ENCODE measurements around the gene BCS1L. TPM values are rescaled to one million over a fixed set of nuclear protein-coding genes. Genes with fewer than 3 reads are reported as not detected.
A peak's percentile ranks its signal among the peaks of the same experiment; 100 is the strongest.

Gene BCS1L
- total and polyA plus RNA-seq, 7 experiments from 2014 or later: 15.5 to 62.0 (median 27.6) TPM

DNA sequence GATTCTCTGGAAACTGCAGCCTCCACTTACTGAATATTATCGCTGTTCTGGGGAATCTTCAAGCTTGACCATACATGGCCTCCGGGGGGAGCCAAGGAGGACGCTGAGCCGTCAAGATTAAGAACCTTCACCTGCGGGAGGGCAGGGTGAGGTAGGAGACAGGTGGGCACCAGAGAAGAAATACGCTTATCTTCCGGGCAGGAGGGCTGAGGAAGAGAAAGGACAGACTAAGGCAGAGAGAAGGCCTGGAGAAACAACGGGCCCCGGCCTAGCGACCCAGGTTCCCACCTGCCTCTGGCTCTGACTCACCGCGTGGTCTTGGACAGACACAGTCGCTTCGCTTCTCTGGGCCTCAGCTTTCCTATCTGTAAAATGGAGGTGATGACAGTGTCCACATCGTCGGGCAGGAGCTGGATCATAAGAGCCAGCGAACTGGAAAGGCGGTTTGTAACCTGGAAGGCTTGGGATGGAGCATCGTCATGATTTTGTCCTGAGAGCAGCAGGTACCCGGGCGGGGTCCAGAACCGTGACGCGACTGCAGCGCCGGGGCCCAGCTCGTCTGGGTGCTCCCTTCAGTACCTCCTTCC, 719 bp upstream of the BCS1L start:
- no peaks in the 10 kb centered on the region for H3K27me3 ChIP-seq (ENCODE audit: control insufficient read depth in 2 of 2, insufficient read depth in 2 of 2, low read length in 2 of 2)

DNA sequence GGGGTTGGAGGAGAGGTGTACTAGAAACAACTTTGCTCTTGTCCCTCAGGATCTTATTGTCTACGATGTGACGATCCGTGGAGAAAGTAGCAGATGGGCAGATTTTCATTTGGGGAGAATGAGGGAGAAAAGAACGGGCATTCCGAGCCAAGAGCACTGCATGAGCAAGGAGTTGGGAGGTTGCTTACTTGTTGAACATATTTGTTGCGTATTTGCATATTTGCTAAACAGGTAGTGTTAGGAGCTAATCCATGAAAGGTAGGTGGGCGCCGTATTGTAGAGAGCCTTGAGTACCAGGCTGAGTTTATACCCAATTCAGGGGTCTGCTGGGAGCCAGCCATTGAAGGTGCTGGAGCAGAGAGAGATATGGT, 490 bp downstream of the BCS1L start:
- ChIA-PET CTCF (interaction anchor here (0.5 to 3.4 kb wide), 8 partner anchors 12 to 387 kb away, joined by 3 to 11 read pairs (median 4); partner anchors contain the start of genes RNF25 and STK36), POLR2A (interaction anchor here (0.7 to 4.2 kb wide), 11 partner anchors 10 to 342 kb away, joined by 3 to 69 read pairs (median 4); partner anchors contain the start of genes CTDSP1, RNF25 and STK36)
- Mint-ChIP-seq H3K27ac (peak overlapping the region; percentile 74 to 96 (median 93)), H3K36me3 (peaks cover 0 to 29% (median 5%) of the 10 kb centered on the region in 5 donors), H3K27me3 (no peaks in the 10 kb centered on the region), H3K4me1 (peaks cover 25 to 45% (median 38%) of the 10 kb centered on the region in 7 donors), H3K9me3 (no peaks in the 10 kb centered on the region), H3K4me3 (peak overlapping the region; percentile 90 to 99 (median 98))
- ATAC-seq (no peak), DNase-seq (no peak)
- H3K9me3 ChIP-seq (ENCODE audit: control insufficient read depth in 2 of 3, low read length in 3 of 3): no peaks in the 10 kb centered on the region
- H3K27ac ChIP-seq (ENCODE audit: low read depth, low read length): peak overlapping the region; percentile 80
- no peaks in the 10 kb centered on the region for H3K27me3 ChIP-seq (ENCODE audit: control insufficient read depth in 2 of 2, insufficient read depth in 2 of 2, low read length in 2 of 2)
- H3K4me1 ChIP-seq (ENCODE audit: control insufficient read depth in 2 of 2, insufficient read depth in 2 of 2, low read length in 2 of 2): peaks cover 7 to 15% of the 10 kb centered on the region in 2 donors
- H3K4me3 ChIP-seq (ENCODE audit: low read length): peak overlapping the region; percentile 83
- H3K36me3 ChIP-seq (ENCODE audit: control insufficient read depth in 2 of 3, insufficient read depth in 3 of 3, low read length in 3 of 3): peaks cover 9 to 56% (median 13%) of the 10 kb centered on the region in 3 experiments
- intact Hi-C loops (cut with micrococcal nuclease): loop anchor here (1.0 to 5.0 kb wide), 16 partner anchors 12 to 728 kb away; partner anchors contain the start of genes AAMP (in 2 of the 2), CNOT9 (in 2 of the 2), PNKD (in 2 of the 2) and RNF25 (in 2 of the 2)

More for the DNA sequence above, 719 bp upstream of the BCS1L start:
- Histone ChIP-seq H3K9me3 (ENCODE audit: control insufficient read depth in 2 of 3, low read length in 3 of 3) (no peaks in the 10 kb centered on the region), H3K27ac (ENCODE audit: low read depth, low read length) (peak overlapping the region; percentile 80), H3K4me3 (ENCODE audit: low read length) (peak overlapping the region; percentile 83), H3K36me3 (ENCODE audit: control insufficient read depth in 2 of 3, insufficient read depth in 3 of 3, low read length in 3 of 3) (peaks cover 9 to 55% (median 21%) of the 10 kb centered on the region in 3 experiments), H3K4me1 (ENCODE audit: control insufficient read depth in 2 of 2, insufficient read depth in 2 of 2, low read length in 2 of 2) (peaks cover 7 to 15% of the 10 kb centered on the region in 2 donors)
- Mint-ChIP-seq H3K4me3 (peak overlapping the region; percentile 90 to 99 (median 98)), H3K27me3 (no peaks in the 10 kb centered on the region), H3K27ac (peak overlapping the region; percentile 74 to 96 (median 93)), H3K4me1 (peaks cover 25 to 45% (median 38%) of the 10 kb centered on the region in 7 donors), H3K36me3 (peaks cover 0 to 22% (median 4%) of the 10 kb centered on the region in 5 donors), H3K9me3 (no peaks in the 10 kb centered on the region)
- ATAC-seq (peak; percentile 26), DNase-seq (peak in 6 of 9 donors; percentile 3 to 41 (median 12))
- ChIA-PET POLR2A (interaction anchor here (1.0 to 4.2 kb wide), 9 partner anchors 8 to 341 kb away, joined by 3 to 69 read pairs (median 4); partner anchors contain the start of genes CTDSP1, RNF25 and STK36), CTCF (interaction anchor here (0.6 to 3.4 kb wide), 8 partner anchors 10 to 235 kb away, joined by 3 to 11 read pairs (median 6); partner anchors contain the start of genes RNF25 and STK36)
- intact Hi-C loops (cut with micrococcal nuclease): loop anchor here (1.0 to 5.0 kb wide), 16 partner anchors 14 to 730 kb away; partner anchors contain the start of genes AAMP (in 2 of the 2), CNOT9 (in 2 of the 2), PNKD (in 2 of the 2) and RNF25 (in 2 of the 2)

DNA sequence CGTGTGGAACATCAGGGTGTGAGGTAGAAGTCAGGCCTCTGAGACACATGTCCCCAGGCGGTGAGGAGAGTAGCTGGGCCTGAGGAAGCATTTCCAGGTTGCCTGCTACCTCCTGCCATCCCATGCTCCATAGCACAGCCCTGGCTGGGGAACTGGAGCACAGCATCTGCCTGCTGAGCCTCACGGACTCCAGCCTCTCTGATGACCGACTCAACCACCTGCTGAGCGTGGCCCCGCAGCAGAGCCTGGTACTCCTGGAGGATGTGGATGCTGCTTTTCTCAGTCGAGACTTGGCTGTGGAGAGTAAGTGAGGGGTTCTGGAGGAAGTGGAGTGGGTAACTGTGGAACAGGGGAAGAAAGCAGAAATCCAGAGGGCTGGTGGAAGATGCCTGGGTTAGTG, 2.9 kb downstream of the BCS1L start:
- peaks cover 4 to 34% (median 11%) of the 10 kb centered on the region in 5 donors for H3K36me3 Mint-ChIP-seq
- intact Hi-C loops (cut with micrococcal nuclease): no loop called here
- Histone ChIP-seq H3K27ac (ENCODE audit: low read depth, low read length) (no peak overlapping the region), H3K4me1 (ENCODE audit: control insufficient read depth in 2 of 2, insufficient read depth in 2 of 2, low read length in 2 of 2) (peaks cover 7 to 15% of the 10 kb centered on the region in 2 donors), H3K36me3 (ENCODE audit: control insufficient read depth in 2 of 3, insufficient read depth in 3 of 3, low read length in 3 of 3) (peaks cover 10 to 58% (median 13%) of the 10 kb centered on the region in 3 experiments), H3K9me3 (ENCODE audit: control insufficient read depth in 2 of 3, low read length in 3 of 3) (no peaks in the 10 kb centered on the region), H3K27me3 (ENCODE audit: control insufficient read depth in 2 of 2, insufficient read depth in 2 of 2, low read length in 2 of 2) (no peaks in the 10 kb centered on the region), H3K4me3 (ENCODE audit: low read length) (no peak overlapping the region)
- no peak for ATAC-seq
- no peak overlapping the region for H3K27ac Mint-ChIP-seq
- POLR2A ChIA-PET: no interaction called here
- peaks cover 21 to 36% (median 30%) of the 10 kb centered on the region in 7 donors for H3K4me1 Mint-ChIP-seq
- CTCF ChIA-PET: no interaction called here
- H3K4me3 Mint-ChIP-seq: no peak overlapping the region
- no peaks in the 10 kb centered on the region for H3K9me3 Mint-ChIP-seq
- no peaks in the 10 kb centered on the region for H3K27me3 Mint-ChIP-seq
- DNase-seq: no peak

DNA sequence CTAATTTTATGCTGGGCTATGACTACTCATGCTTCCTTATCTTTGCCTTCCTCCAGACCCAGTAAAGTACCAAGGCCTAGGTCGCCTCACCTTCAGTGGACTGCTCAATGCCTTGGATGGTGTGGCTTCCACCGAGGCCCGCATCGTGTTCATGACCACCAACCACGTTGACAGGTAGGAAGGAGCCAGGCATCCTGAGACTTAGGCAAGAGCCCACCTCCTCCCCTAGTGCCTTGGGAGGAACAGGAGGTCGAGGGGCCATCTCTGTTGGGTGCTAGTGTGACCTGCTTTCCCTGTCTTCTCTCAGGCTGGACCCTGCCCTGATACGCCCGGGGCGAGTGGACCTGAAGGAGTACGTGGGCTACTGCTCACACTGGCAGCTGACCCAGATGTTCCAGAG, 3.3 kb downstream of the BCS1L start:
- Histone ChIP-seq H3K9me3 (ENCODE audit: control insufficient read depth in 2 of 3, low read length in 3 of 3) (no peaks in the 10 kb centered on the region), H3K36me3 (ENCODE audit: control insufficient read depth in 2 of 3, insufficient read depth in 3 of 3, low read length in 3 of 3) (peaks cover 10 to 62% (median 13%) of the 10 kb centered on the region in 3 experiments), H3K27me3 (ENCODE audit: control insufficient read depth in 2 of 2, insufficient read depth in 2 of 2, low read length in 2 of 2) (no peaks in the 10 kb centered on the region), H3K4me1 (ENCODE audit: control insufficient read depth in 2 of 2, insufficient read depth in 2 of 2, low read length in 2 of 2) (peaks cover 7 to 15% of the 10 kb centered on the region in 2 donors), H3K4me3 (ENCODE audit: low read length) (no peak overlapping the region), H3K27ac (ENCODE audit: low read depth, low read length) (no peak overlapping the region)
- DNase-seq (no peak), ATAC-seq (no peak)
- Mint-ChIP-seq H3K27ac (no peak overlapping the region), H3K4me3 (no peak overlapping the region), H3K36me3 (peaks cover 0 to 29% (median 11%) of the 10 kb centered on the region in 5 donors), H3K27me3 (no peaks in the 10 kb centered on the region), H3K4me1 (peaks cover 18 to 33% (median 26%) of the 10 kb centered on the region in 7 donors), H3K9me3 (no peaks in the 10 kb centered on the region)
- intact Hi-C loops (cut with micrococcal nuclease): no loop called here
- ChIA-PET CTCF (interaction anchor here (1.0 kb wide), 1 partner anchor 9 kb away, joined by 4 read pairs; the partner anchor contains the start of genes RNF25 and STK36), POLR2A (interaction anchor here (0.9 kb wide), 1 partner anchor 9 kb away, joined by 3 read pairs; the partner anchor contains the start of genes RNF25 and STK36)

DNA sequence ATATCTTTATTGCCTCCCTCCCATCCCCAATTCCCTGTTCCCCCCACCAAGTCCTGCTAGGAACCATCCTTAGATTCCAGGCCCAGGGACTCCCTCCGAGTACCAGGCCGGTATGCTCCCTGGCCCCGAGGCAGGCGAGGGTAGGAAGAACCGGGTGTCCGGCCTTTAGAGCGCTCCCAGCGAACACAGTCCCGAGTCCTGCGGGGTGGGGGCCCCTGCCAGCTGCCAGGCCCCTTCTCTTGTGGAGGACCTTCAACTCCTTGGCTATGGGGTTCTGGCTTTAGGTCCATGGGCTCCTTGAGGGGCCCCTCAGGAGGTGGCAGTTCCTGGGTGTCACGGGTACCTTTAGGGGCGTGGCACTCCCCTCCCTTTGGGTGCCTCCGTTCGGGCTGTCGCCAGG, 4.4 kb downstream of the BCS1L start:
- no peak for DNase-seq
- intact Hi-C loops (cut with micrococcal nuclease): no loop called here
- no peaks in the 10 kb centered on the region for H3K27me3 ChIP-seq (ENCODE audit: control insufficient read depth in 2 of 2, insufficient read depth in 2 of 2, low read length in 2 of 2)
- ChIA-PET CTCF (no interaction called here), POLR2A (interaction anchor here (1.3 kb wide), 1 partner anchor 14 kb away, joined by 4 read pairs; no protein-coding TSS in a partner anchor)
- peaks cover 0 to 33% (median 11%) of the 10 kb centered on the region in 5 donors for H3K36me3 Mint-ChIP-seq
- no peak for ATAC-seq
- H3K4me3 Mint-ChIP-seq: no peak overlapping the region
- no peaks in the 10 kb centered on the region for H3K9me3 ChIP-seq (ENCODE audit: control insufficient read depth in 2 of 3, low read length in 3 of 3)
- H3K9me3 Mint-ChIP-seq: no peaks in the 10 kb centered on the region
- peaks cover 10 to 22% (median 16%) of the 10 kb centered on the region in 7 donors for H3K4me1 Mint-ChIP-seq
- no peak overlapping the region for H3K27ac ChIP-seq (ENCODE audit: low read depth, low read length)
- H3K27ac Mint-ChIP-seq: no peak overlapping the region
- peaks cover 0 to 7% of the 10 kb centered on the region in 2 donors for H3K4me1 ChIP-seq (ENCODE audit: control insufficient read depth in 2 of 2, insufficient read depth in 2 of 2, low read length in 2 of 2)
- H3K4me3 ChIP-seq (ENCODE audit: low read length): no peak overlapping the region
- peaks cover 10 to 72% (median 13%) of the 10 kb centered on the region in 3 experiments for H3K36me3 ChIP-seq (ENCODE audit: control insufficient read depth in 2 of 3, insufficient read depth in 3 of 3, low read length in 3 of 3)
- H3K27me3 Mint-ChIP-seq: no peaks in the 10 kb centered on the region

DNA sequence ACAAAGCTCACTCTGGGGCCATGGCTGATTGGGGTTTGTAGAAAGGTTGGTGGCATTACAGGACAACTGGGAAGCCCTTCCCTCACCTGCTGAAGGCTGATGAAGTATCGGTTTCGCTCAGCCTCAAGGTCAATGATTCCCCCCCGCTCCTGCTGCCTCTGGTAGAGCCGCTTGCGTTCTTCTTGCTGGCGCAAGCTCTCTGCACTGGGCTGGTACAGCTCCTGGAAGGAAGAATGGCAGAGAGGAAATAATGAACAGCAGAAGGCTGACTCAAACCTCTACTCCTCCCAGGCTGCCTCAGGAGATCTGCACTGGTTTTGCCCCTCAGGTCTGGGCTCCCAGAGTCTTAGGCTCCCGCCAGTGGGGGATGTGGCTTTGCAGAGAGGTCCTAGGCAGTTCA, 5.2 kb downstream of the BCS1L start:
- H3K36me3 ChIP-seq (ENCODE audit: control insufficient read depth in 2 of 3, insufficient read depth in 3 of 3, low read length in 3 of 3): peaks cover 10 to 66% (median 13%) of the 10 kb centered on the region in 3 experiments

More for the DNA sequence above, 5.2 kb downstream of the BCS1L start:
- intact Hi-C loops (cut with micrococcal nuclease): no loop called here
- H3K4me1 ChIP-seq (ENCODE audit: control insufficient read depth in 2 of 2, insufficient read depth in 2 of 2, low read length in 2 of 2): peaks cover 0 to 7% of the 10 kb centered on the region in 2 donors
- ChIA-PET CTCF (no interaction called here), POLR2A (no interaction called here)
- H3K4me3 ChIP-seq (ENCODE audit: low read length): no peak overlapping the region
- Mint-ChIP-seq H3K4me1 (peaks cover 8 to 19% (median 9%) of the 10 kb centered on the region in 7 donors), H3K36me3 (peaks cover 0 to 30% (median 11%) of the 10 kb centered on the region in 5 donors), H3K27me3 (no peaks in the 10 kb centered on the region), H3K27ac (no peak overlapping the region), H3K9me3 (no peaks in the 10 kb centered on the region), H3K4me3 (no peak overlapping the region)
- ATAC-seq (no peak), DNase-seq (no peak)
- no peaks in the 10 kb centered on the region for H3K9me3 ChIP-seq (ENCODE audit: control insufficient read depth in 2 of 3, low read length in 3 of 3)
- no peaks in the 10 kb centered on the region for H3K27me3 ChIP-seq (ENCODE audit: control insufficient read depth in 2 of 2, insufficient read depth in 2 of 2, low read length in 2 of 2)
- H3K27ac ChIP-seq (ENCODE audit: low read depth, low read length): no peak overlapping the region
